WERI-Rb-1 (cell line): ENCODE results near the gene GPR55.

Experiments used
- DNase-seq: peaks from one replicate; pipeline ENCODE4 v3.0.0-alpha.2; 2020
- H3K27ac ChIP-seq: fragments of 250-450 bp; sonication (Bioruptor Pico); 2 replicates; pipeline ENCODE4 v1.5.1; 2020; ENCODE audit warnings: mild to moderate bottlenecking, moderate library complexity
- H3K27me3 ChIP-seq: fragments of 250-450 bp; sonication (Bioruptor Pico); 2 replicates; pipeline ENCODE4 v1.5.1; 2021; ENCODE audit warnings: mild to moderate bottlenecking, low read depth, moderate library complexity; ENCODE audit not compliant: insufficient read depth, severe bottlenecking
- H3K36me3 ChIP-seq: fragments of 250-450 bp; sonication (Bioruptor Pico); 2 replicates; pipeline ENCODE4 v1.5.1; 2020; ENCODE audit warnings: mild to moderate bottlenecking, moderate library complexity
- H3K4me3 ChIP-seq: 2 replicates; pipeline ENCODE4 v1.5.1; 2011; ENCODE audit warnings: low read depth, mild to moderate bottlenecking, control low read depth, low read length
- H3K9me3 ChIP-seq: fragments of 250-450 bp; sonication (Bioruptor Pico); 2 replicates; pipeline ENCODE4 v1.5.1; 2021; ENCODE audit warnings: mild to moderate bottlenecking, moderate library complexity; ENCODE audit not compliant: severe bottlenecking
- CTCF ChIP-seq: IDR thresholded peaks from 2 replicates; pipeline ENCODE4 v1.5.1; 2011; ENCODE audit warnings: low read depth, mild to moderate bottlenecking, control low read depth, inconsistent platforms, low read length

GPR55 gene

GRCh38 chr2:230912046-230912445, 13.0 kb downstream of the GPR55 start:
- DNase-seq, result no peak
- TF ChIP-seq CTCF, result no peak
- no peak overlapping the region for H3K27ac ChIP-seq
- no peaks in the 10 kb centered on the region for H3K27me3 ChIP-seq
- H3K36me3 ChIP-seq, result no peaks in the 10 kb centered on the region
- no peak overlapping the region for H3K4me3 ChIP-seq
- H3K9me3 ChIP-seq, result no peaks in the 10 kb centered on the region

GRCh38 chr2:230910546-230911177, 14.4 kb downstream of the GPR55 start:
- H3K27me3 ChIP-seq, result no peaks in the 10 kb centered on the region
- no peak for TF ChIP-seq CTCF
- no peaks in the 10 kb centered on the region for H3K9me3 ChIP-seq
- H3K36me3 ChIP-seq, result no peaks in the 10 kb centered on the region
- H3K27ac ChIP-seq, result no peak overlapping the region
- no peak overlapping the region for H3K4me3 ChIP-seq
- no peak for DNase-seq

GRCh38 chr2:230909841-230910545, 15.0 kb downstream of the GPR55 start:
- DNase-seq, result no peak
- Histone ChIP-seq H3K27ac (no peak overlapping the region), H3K4me3 (no peak overlapping the region), H3K9me3 (no peaks in the 10 kb centered on the region), H3K27me3 (no peaks in the 10 kb centered on the region), H3K36me3 (no peaks in the 10 kb centered on the region)
- no peak for TF ChIP-seq CTCF

GRCh38 chr2:230908595-230909191, 16.3 kb downstream of the GPR55 start:
- DNase-seq, result no peak
- Histone ChIP-seq H3K27ac (no peak overlapping the region), H3K4me3 (no peak overlapping the region), H3K27me3 (no peaks in the 10 kb centered on the region), H3K9me3 (no peaks in the 10 kb centered on the region), H3K36me3 (no peaks in the 10 kb centered on the region)
- no peak for TF ChIP-seq CTCF

GRCh38 chr2:230908092-230908594, 16.9 kb downstream of the GPR55 start:
- no peak overlapping the region for H3K4me3 ChIP-seq
- no peaks in the 10 kb centered on the region for H3K9me3 ChIP-seq
- TF ChIP-seq CTCF, result no peak
- H3K36me3 ChIP-seq, result no peaks in the 10 kb centered on the region
- H3K27ac ChIP-seq, result no peak overlapping the region
- H3K27me3 ChIP-seq, result no peaks in the 10 kb centered on the region
- no peak for DNase-seq
